Measurements from ENCODE around the gene STK4.

- TF ChIP-seq CTCF (conservative IDR thresholded peaks at IDR 0.05) (no peak), EZH2 (IDR thresholded peaks at IDR 0.05; ENCODE audit: low read depth) (no peak)
Measured at GRCh38 chr20:45012682-45013302, 46.5 kb downstream of the STK4 start.
